HFF-Myc (cell line): ENCODE measurements around the gene SSBP3.

Source experiments
- DNase-seq: peaks from one replicate; pipeline ENCODE4 v3.0.0-alpha.2; 2011; ENCODE audit warnings: low read depth; ENCODE audit errors: extremely low read depth
- H3K4me3 ChIP-seq: replicated peaks from 2 replicates; pipeline ENCODE4 v1.5.1; 2011; ENCODE audit warnings: low read depth, mild to moderate bottlenecking, control low read depth, low read length
- TF ChIP-seq, protein P1 (sequence below): IDR thresholded peaks from 2 replicates; pipeline ENCODE4 v1.5.1; 2012; ENCODE audit warnings: mild to moderate bottlenecking, low read depth, low read length, control low read depth; ENCODE audit errors: missing control alignments

Gene SSBP3

DNA sequence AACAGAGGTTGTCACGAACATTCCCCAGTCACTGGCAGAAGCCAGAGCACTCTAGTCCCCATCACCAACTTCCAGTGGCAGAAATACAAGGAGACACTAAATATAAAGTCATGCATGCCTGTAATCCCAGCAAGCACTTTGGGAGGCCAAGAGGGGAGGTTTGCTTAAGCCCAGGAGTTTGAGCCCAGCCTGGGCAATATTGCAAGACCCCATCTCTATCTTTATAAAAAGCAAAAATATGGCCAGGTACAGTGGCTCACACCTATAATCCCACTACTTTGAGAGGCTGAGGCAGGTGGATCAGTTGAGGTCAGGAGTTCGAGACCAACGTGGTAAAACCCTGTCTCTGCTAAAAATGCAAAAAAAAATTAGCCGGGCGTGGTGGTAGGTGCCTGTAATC lies 212.7 kb downstream of the SSBP3 start:
- TF ChIP-seq, protein P1, sequence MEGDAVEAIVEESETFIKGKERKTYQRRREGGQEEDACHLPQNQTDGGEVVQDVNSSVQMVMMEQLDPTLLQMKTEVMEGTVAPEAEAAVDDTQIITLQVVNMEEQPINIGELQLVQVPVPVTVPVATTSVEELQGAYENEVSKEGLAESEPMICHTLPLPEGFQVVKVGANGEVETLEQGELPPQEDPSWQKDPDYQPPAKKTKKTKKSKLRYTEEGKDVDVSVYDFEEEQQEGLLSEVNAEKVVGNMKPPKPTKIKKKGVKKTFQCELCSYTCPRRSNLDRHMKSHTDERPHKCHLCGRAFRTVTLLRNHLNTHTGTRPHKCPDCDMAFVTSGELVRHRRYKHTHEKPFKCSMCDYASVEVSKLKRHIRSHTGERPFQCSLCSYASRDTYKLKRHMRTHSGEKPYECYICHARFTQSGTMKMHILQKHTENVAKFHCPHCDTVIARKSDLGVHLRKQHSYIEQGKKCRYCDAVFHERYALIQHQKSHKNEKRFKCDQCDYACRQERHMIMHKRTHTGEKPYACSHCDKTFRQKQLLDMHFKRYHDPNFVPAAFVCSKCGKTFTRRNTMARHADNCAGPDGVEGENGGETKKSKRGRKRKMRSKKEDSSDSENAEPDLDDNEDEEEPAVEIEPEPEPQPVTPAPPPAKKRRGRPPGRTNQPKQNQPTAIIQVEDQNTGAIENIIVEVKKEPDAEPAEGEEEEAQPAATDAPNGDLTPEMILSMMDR = no peak
- no peak overlapping the region for H3K4me3 ChIP-seq
- DNase-seq = no peak

DNA sequence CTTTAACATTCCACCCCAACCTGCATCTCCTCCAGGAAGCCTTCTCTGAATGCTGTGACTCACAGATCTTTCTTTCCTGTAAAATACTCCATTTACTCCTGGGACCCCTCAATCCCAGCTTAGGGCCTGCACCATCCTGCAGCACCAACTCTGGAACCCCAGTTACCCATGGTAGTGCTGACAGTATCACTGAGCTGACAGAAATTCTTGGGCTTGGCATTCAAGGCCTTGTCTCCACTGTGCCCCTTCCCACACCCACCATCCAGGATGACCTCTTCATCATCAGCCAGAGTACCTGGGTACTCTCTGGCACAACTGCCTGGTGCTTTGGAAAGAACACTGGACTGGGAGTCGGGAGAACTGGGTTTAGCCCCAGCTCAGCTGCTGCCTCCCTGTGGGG lies 214.7 kb downstream of the SSBP3 start:
- no peak overlapping the region for H3K4me3 ChIP-seq
- DNase-seq = no peak
- TF ChIP-seq, protein P1 = no peak

DNA sequence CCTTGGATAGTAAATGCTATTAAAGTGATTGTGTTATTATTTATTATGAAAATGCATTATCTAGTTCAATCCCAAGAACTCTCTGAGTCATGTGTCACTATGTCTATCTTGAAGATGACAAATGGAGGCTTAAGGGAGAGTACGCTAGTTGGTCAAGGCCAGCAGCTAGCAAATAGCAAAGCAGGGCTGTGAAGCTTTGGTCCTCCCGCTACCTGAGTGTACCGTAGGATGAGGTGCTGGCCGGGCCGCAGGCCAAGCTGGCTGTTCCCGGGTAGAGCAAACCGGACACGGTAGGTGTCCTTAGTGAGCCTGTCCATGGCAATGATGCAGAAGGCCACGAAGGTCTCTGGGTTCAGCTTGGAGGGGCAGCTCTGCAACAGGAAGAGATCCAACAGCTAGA lies 215.7 kb downstream of the SSBP3 start:
- H3K4me3 ChIP-seq = no peak overlapping the region
- TF ChIP-seq, protein P1 = no peak
- no peak for DNase-seq

DNA sequence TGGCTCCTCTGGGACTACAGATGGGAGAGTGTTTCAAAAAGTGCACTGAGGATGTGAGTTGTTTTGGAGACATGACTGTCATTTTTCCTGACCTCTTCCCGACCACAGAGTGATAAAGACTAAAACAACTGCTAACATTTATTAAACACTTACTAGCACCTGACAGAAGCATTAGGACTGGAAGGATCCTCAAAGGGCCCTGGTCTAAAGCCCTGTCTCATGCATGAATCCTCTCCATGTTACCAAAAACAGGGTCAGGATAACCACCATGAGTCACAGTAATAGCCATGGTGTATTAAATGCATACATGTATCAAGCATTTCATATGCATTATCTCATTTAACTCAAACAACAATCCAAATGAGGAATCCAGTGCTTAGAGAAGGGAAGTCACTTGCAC lies 217.9 kb downstream of the SSBP3 start:
- TF ChIP-seq, protein P1 = no peak
- no peak for DNase-seq
- no peak overlapping the region for H3K4me3 ChIP-seq

- TF ChIP-seq, protein P1 = no peak
- no peak overlapping the region for H3K4me3 ChIP-seq
- no peak for DNase-seq
These were observed 220.1 kb downstream of the SSBP3 start for GRCh38 chr1:54186056-54186455.

DNA sequence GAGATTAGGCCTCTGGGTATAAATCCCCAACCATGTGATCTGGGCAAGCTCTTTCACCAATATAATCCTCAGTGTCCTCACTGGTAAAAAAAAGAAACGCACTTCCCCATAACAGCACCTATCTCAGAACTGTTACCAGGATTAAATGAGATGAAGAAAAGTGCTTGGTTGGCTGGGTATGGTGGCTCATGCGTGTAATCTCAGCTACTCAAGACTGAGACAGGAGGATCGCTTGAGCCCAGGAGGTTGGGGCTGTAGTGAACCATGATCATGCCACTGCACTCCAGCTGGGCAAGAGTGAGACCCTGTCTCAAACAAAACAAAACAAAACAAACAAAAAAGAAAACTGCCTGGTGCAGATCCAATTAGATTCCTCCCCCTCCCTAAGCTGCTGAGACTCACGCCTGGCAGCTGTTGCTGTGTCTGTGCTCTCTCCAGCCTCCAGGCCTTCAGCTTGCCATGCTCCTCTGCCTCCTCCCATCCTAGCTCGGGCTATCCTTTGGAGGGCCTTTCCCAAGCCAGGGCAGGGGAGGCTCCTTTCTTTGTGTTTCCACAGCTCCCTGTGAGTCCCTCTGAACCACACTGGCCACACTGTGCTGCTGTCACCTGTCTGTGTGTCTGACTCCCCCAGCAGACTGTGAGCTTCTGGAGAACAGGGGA lies 225.4 kb downstream of the SSBP3 start:
- no peak overlapping the region for H3K4me3 ChIP-seq
- TF ChIP-seq, protein P1 = no peak
- no peak for DNase-seq
